Measurements from ENCODE around the gene ZNF608. TPM values are rescaled to one million over a fixed set of nuclear protein-coding genes. Genes with fewer than 3 reads are reported as not detected.

ZNF608 gene, protein sequence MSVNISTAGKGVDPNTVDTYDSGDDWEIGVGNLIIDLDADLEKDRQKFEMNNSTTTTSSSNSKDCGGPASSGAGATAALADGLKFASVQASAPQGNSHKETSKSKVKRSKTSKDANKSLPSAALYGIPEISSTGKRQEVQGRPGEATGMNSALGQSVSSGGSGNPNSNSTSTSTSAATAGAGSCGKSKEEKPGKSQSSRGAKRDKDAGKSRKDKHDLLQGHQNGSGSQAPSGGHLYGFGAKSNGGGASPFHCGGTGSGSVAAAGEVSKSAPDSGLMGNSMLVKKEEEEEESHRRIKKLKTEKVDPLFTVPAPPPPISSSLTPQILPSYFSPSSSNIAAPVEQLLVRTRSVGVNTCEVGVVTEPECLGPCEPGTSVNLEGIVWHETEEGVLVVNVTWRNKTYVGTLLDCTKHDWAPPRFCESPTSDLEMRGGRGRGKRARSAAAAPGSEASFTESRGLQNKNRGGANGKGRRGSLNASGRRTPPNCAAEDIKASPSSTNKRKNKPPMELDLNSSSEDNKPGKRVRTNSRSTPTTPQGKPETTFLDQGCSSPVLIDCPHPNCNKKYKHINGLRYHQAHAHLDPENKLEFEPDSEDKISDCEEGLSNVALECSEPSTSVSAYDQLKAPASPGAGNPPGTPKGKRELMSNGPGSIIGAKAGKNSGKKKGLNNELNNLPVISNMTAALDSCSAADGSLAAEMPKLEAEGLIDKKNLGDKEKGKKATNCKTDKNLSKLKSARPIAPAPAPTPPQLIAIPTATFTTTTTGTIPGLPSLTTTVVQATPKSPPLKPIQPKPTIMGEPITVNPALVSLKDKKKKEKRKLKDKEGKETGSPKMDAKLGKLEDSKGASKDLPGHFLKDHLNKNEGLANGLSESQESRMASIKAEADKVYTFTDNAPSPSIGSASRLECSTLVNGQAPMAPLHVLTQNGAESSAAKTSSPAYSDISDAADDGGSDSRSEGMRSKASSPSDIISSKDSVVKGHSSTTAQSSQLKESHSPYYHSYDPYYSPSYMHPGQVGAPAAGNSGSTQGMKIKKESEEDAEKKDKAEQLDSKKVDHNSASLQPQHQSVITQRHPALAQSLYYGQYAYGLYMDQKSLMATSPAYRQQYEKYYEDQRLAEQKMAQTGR (N-terminal part only)
- total RNA-seq (2014; rRNA removed; shearing (Covaris generic)): 10.9 and 12.6 TPM in 2 replicates

- Histone ChIP-seq H3K9me3 (replicated peaks) (no peaks in the 10 kb centered on the region), H3K27ac (peak within 1 kb of the TSS; percentile 83), H3K4me3 (peak within 1 kb of the TSS; percentile 64), H3K27me3 (no peaks in the 10 kb centered on the region), H3K4me1 (peaks cover 26% of the 10 kb centered on the region), H3K36me3 (no peaks in the 10 kb centered on the region)
- DNase-seq: peak; percentile 44 to 73
Observed at GRCh38 chr5:124745928-124746915, at the start of gene ZNF608. Gene ZNF608, minus strand, starts transcription at chr5:124746639. Its CDS starts 1,650 bp downstream, at chr5:124744989.

DNA sequence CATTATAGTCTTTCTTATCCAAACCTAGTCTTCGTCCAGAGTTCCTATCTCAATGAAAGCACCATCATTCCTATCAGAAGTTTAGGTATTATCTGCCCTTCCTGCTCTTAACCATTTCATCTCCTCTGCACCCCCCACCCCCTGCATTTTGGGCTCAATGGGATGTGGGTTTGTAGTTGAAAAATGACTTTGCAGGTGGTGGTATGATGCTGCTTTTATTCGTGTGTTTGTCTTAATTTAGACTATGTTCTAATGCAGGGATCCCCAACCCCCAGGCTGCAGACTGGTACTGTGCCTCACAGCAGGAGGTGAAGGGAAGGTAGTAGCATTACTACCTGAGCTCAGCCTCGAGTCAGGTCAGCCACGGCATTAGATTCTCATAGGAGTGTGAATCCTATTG is 49.4 kb upstream of the ZNF608 start:
- H3K4me3 ChIP-seq: no peak overlapping the region
- no peaks in the 10 kb centered on the region for H3K9me3 ChIP-seq (replicated peaks)
- no peak for DNase-seq
- H3K36me3 ChIP-seq: no peaks in the 10 kb centered on the region
- H3K27ac ChIP-seq: no peak overlapping the region
- peaks cover 11% of the 10 kb centered on the region for H3K4me1 ChIP-seq
- H3K27me3 ChIP-seq: no peaks in the 10 kb centered on the region

DNA sequence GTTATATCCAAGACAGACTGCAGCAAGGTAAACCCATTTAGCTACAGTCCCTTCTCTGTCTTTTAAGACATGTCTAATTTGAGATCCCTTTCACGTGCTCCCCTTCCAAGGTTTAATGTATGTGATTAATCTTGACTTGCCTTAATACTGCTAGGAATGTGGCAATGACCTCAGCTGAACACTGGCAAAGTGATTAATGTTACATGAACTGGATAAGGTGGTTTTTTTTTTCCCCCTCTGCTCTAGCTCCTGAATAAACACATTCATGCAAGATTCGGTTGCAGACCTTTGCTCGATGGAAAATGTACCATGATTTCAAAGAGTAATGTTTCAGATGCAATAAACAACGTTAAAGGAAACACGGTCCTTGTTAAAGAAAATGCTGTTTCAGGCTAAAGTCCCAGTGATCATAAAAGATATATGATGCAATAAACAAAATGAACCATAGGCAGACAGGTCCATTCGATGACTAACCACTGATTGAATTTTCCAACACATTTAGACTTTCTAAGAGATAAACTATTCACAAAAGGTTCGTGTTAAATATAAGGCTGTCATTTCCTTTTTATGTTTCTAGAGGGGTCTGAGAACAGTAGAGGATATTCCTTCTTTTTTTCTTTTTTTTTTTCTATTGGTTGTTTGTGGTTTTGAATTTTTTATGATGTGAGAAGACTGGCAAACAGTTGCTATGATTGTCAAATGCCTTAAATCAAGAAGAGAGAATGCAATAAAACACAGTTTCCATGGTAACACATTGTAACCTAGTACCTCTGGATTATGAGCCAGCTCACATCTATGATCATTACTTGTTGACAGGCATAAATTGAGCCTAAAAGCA is 44.7 kb upstream of the ZNF608 start:
- H3K4me1 ChIP-seq: peaks cover 18% of the 10 kb centered on the region
- no peaks in the 10 kb centered on the region for H3K27me3 ChIP-seq
- H3K4me3 ChIP-seq: no peak overlapping the region; the same call in 1 of the 2 replicates
- H3K27ac ChIP-seq: peak overlapping the region; percentile 44
- H3K9me3 ChIP-seq (replicated peaks): no peaks in the 10 kb centered on the region
- DNase-seq: peak; percentile 8 to 56
- no peaks in the 10 kb centered on the region for H3K36me3 ChIP-seq

DNA sequence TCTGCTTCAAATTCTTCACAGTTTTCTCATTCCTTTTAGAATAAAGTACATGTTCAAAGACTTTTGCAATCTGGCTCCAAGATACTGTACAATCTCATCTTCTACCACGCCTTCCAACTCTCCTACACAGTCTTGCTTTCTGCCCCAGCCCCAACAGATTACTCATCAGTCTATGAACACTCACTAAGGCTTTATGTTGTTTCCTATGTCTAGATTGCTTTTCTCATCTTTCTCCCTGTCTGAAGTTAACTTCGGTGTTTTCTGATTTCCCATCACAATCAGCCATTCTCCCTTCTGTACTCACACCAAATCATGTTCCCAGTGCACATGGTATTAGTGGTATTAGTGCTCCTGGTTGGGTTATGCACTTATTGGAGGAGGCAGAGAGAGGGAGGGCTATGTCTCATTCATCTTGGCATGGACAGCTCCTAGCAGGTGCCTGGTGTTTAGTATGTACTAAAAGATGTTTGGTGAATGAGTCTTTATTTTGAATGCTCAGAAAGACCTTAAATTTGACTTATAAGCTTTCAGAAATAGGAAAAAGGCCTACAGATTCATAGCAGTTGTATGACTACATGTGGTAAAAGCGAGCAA is 44.0 kb upstream of the ZNF608 start:
- H3K9me3 ChIP-seq (replicated peaks): no peaks in the 10 kb centered on the region
- H3K4me1 ChIP-seq: peaks cover 18% of the 10 kb centered on the region
- peak overlapping the region; percentile 44 for H3K27ac ChIP-seq
- H3K27me3 ChIP-seq: no peaks in the 10 kb centered on the region
- H3K4me3 ChIP-seq: no peak overlapping the region
- no peaks in the 10 kb centered on the region for H3K36me3 ChIP-seq
- peak; percentile 31 to 57 for DNase-seq

- peaks cover 18% of the 10 kb centered on the region for H3K4me1 ChIP-seq
- no peak for DNase-seq
- H3K27ac ChIP-seq: no peak overlapping the region
- H3K36me3 ChIP-seq: no peaks in the 10 kb centered on the region
- no peaks in the 10 kb centered on the region for H3K27me3 ChIP-seq
- no peaks in the 10 kb centered on the region for H3K9me3 ChIP-seq (replicated peaks)
- H3K4me3 ChIP-seq: no peak overlapping the region
Observed at GRCh38 chr5:124789104-124789605, 42.7 kb upstream of the ZNF608 start.

GRCh38 chr5:124783794-124784193 is 37.4 kb upstream of the ZNF608 start:
- DNase-seq: no peak
- Histone ChIP-seq H3K9me3 (replicated peaks) (no peaks in the 10 kb centered on the region), H3K4me3 (no peak overlapping the region), H3K36me3 (no peaks in the 10 kb centered on the region), H3K4me1 (no peaks in the 10 kb centered on the region), H3K27me3 (no peaks in the 10 kb centered on the region), H3K27ac (no peak overlapping the region)

- Histone ChIP-seq H3K27me3 (no peaks in the 10 kb centered on the region), H3K4me1 (no peaks in the 10 kb centered on the region), H3K36me3 (no peaks in the 10 kb centered on the region), H3K4me3 (no peak overlapping the region), H3K9me3 (replicated peaks) (no peaks in the 10 kb centered on the region), H3K27ac (no peak overlapping the region)
- no peak for DNase-seq
Observed at GRCh38 chr5:124783285-124783684, 36.8 kb upstream of the ZNF608 start.

DNA sequence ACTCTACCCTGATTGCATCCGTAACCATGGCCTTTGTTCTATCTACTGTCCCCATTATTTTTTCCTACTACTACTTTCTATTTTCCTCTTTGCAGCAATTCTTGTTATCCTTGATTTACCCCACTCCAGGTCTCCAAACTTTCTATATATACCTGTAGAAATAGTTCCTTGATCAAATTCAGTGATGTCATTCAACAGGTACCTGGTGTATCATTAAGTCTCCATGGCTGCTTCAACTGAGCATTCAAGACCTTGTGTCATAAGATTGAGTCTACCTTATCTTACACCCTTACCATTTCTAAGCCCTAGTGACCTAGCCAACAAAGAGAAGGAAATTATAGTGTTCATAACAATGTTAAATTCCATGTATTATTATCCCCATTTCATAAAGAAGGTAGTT is 35.8 kb upstream of the ZNF608 start:
- Histone ChIP-seq H3K4me1 (no peaks in the 10 kb centered on the region), H3K36me3 (no peaks in the 10 kb centered on the region), H3K4me3 (no peak overlapping the region), H3K27me3 (no peaks in the 10 kb centered on the region), H3K9me3 (replicated peaks) (no peaks in the 10 kb centered on the region), H3K27ac (no peak overlapping the region)
- no peak for DNase-seq

GRCh38 chr5:124780011-124780410 is 33.6 kb upstream of the ZNF608 start:
- Histone ChIP-seq H3K4me3 (no peak overlapping the region), H3K9me3 (replicated peaks) (no peaks in the 10 kb centered on the region), H3K4me1 (no peaks in the 10 kb centered on the region), H3K27me3 (no peaks in the 10 kb centered on the region), H3K27ac (no peak overlapping the region), H3K36me3 (no peaks in the 10 kb centered on the region)
- no peak for DNase-seq

- Histone ChIP-seq H3K4me3 (peak overlapping the region; percentile 32), H3K4me1 (peaks cover 14% of the 10 kb centered on the region), H3K36me3 (no peaks in the 10 kb centered on the region), H3K27ac (peak overlapping the region; percentile 64), H3K27me3 (no peaks in the 10 kb centered on the region), H3K9me3 (replicated peaks) (no peaks in the 10 kb centered on the region)
- peak; percentile 32 to 81 for DNase-seq
Observed at GRCh38 chr5:124773315-124774311, 27.2 kb upstream of the ZNF608 start.

DNA sequence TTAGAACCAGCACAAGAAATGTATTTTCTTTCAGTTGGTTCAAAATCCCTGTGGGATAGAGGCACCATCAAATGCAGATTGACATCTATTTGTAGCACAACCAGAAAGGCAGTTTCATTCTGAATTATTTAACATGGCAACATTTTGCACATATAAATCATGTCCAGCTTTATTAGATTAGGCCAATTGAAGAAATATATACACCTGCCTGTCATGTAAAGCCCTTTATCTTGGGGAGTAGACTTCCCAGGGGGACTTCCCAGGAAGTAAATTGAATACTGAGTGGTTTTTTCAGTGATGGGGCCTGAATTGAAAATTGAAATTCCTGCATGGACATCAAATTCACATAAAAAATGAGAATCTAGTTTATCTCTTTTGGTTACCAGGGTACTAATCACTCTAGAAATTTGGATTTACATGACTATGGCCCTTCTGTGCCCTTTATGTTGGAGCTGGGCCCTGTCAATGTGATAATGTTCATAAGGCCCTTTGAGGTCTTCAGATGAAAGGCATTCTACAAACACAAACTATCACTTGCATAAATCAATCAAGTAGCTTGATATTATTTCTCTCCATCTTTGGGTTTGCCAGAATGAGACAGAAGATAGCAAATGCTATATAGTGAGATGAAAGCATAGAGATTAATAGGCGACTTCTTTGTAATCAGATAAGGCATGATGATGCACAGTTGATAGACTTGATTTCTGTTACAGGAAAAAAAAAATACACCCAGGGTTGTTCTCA is 26.2 kb upstream of the ZNF608 start:
- Histone ChIP-seq H3K4me3 (peak overlapping the region; percentile 32), H3K27me3 (no peaks in the 10 kb centered on the region), H3K36me3 (no peaks in the 10 kb centered on the region), H3K9me3 (replicated peaks) (no peaks in the 10 kb centered on the region), H3K27ac (peak overlapping the region; percentile 64), H3K4me1 (peaks cover 14% of the 10 kb centered on the region)
- no peak for DNase-seq

Data from SJCRH30 (cell line).